ENCODE data around the gene CTDSPL.

CTDSPL gene

GRCh38 chr3:37991109-37991508 is 129.4 kb downstream of the CTDSPL start:
- DNase-seq = no peak

GRCh38 chr3:37991823-37992222 is 130.1 kb downstream of the CTDSPL start:
- no peak for DNase-seq

GRCh38 chr3:37992271-37993066 is 130.8 kb downstream of the CTDSPL start:
- no peak for DNase-seq

- no peak for DNase-seq
Observed at GRCh38 chr3:37993067-37993455, 131.4 kb downstream of the CTDSPL start.

GRCh38 chr3:37993460-37993819 is 131.8 kb downstream of the CTDSPL start:
- no peak for DNase-seq

- peak; percentile 52 to 56 for DNase-seq
Observed at GRCh38 chr3:37993820-37994638, 132.3 kb downstream of the CTDSPL start.

- DNase-seq = no peak
Observed at GRCh38 chr3:37994639-37994972, 132.9 kb downstream of the CTDSPL start.

GRCh38 chr3:37995652-37996641 is 134.3 kb downstream of the CTDSPL start:
- DNase-seq = peak in 1 of 2 donors; percentile 34

- peak; percentile 83 to 89 for DNase-seq
Observed at GRCh38 chr3:37996785-37997301, 135.2 kb downstream of the CTDSPL start.

- DNase-seq = no peak
Observed at GRCh38 chr3:37997342-37997741, 135.7 kb downstream of the CTDSPL start.

GRCh38 chr3:37997791-37998370 is 136.2 kb downstream of the CTDSPL start:
- DNase-seq = no peak

- no peak for DNase-seq
Observed at GRCh38 chr3:37999836-38000235, 138.2 kb downstream of the CTDSPL start.

- no peak for DNase-seq
Observed at GRCh38 chr3:38000242-38000916, 138.7 kb downstream of the CTDSPL start.

- DNase-seq = no peak
Observed at GRCh38 chr3:38000965-38001455, 139.3 kb downstream of the CTDSPL start.

- DNase-seq = no peak
Observed at GRCh38 chr3:38001456-38002081, 139.9 kb downstream of the CTDSPL start.

GRCh38 chr3:38002291-38002876 is 140.7 kb downstream of the CTDSPL start:
- DNase-seq = no peak

GRCh38 chr3:38002940-38003339 is 141.3 kb downstream of the CTDSPL start:
- DNase-seq = no peak

GRCh38 chr3:38003371-38003816 is 141.7 kb downstream of the CTDSPL start:
- DNase-seq = peak; percentile 43 to 67

- no peak for DNase-seq
Observed at GRCh38 chr3:38003817-38004414, 142.2 kb downstream of the CTDSPL start.

- peak; percentile 52 to 67 for DNase-seq
Observed at GRCh38 chr3:38004415-38005075, 142.9 kb downstream of the CTDSPL start.

Data from CD4-positive, alpha-beta T cell treated with Interferon alpha-2 for 1 hour (primary cell).